K562 (cell line): ENCODE measurements around the gene ZDHHC24. TPM values are rescaled to one million over a fixed set of nuclear protein-coding genes. Genes with fewer than 3 reads are reported as not detected.

ENCODE experiments used
- AFF4 ChIP-seq: sonication (generic); formaldehyde crosslinking; IDR thresholded peaks from 2 replicates; pipeline ENCODE4 v1.8.0; 2023; ENCODE audit warnings: mild to moderate bottlenecking, missing genetic modification reagents
- CBFB ChIP-seq: sonication (generic); formaldehyde crosslinking; IDR thresholded peaks from 2 replicates; pipeline ENCODE4 v1.4.0; 2020; ENCODE audit warnings: mild to moderate bottlenecking, missing genetic modification reagents
- CEBPB ChIP-seq: fragments of 450-650 bp; IDR thresholded peaks from 2 replicates; pipeline ENCODE4 v1.6.1; 2016; ENCODE audit warnings: missing genetic modification characterization, missing compliant biosample characterization
- CREBBP ChIP-seq: IDR thresholded peaks from one replicate; pipeline ENCODE4 v1.6.1; 2012; ENCODE audit warnings: low read depth, mild to moderate bottlenecking, control low read depth, inconsistent platforms, low read length
- CTCFL ChIP-seq: IDR thresholded peaks from 2 replicates; pipeline ENCODE4 v1.6.1; 2011; ENCODE audit warnings: borderline replicate concordance, low read depth, mild to moderate bottlenecking, moderate library complexity, low read length; ENCODE audit not compliant: insufficient read depth, poor library complexity, severe bottlenecking
- ETV6 ChIP-seq, 3 experiments: fragments of 150-350 bp in 1 of 3; sonication (generic) in 1 of 3; formaldehyde crosslinking in 1 of 3; IDR thresholded peaks; 2 replicates each; pipeline versions ENCODE4 v1.6.1 to v1.8.0; 2014 to 2022; ENCODE audit warnings: borderline replicate concordance in 2 of 3, low read depth in 2 of 3, antibody characterized with exemption in 1 of 3, low read length in 1 of 3, mild to moderate bottlenecking in 1 of 3, missing genetic modification reagents in 1 of 3
- HDAC2 ChIP-seq: fragments of 450-650 bp; IDR thresholded peaks from 2 replicates; pipeline ENCODE4 v1.6.1; 2016; ENCODE audit warnings: mild to moderate bottlenecking
- MBD1 ChIP-seq: fragments of 250-450 bp; sonication (Bioruptor Pico); IDR thresholded peaks from 2 replicates; pipeline ENCODE4 v1.8.0; 2022; ENCODE audit warnings: inconsistent platforms
- NBN ChIP-seq: fragments of 450-650 bp; IDR thresholded peaks from 2 replicates; pipeline ENCODE4 v1.6.1; 2016; ENCODE audit warnings: low read depth, mild to moderate bottlenecking
- PHF8 ChIP-seq: fragments of 200-600 bp; sonication (generic); IDR thresholded peaks from 2 replicates; pipeline ENCODE4 v1.6.1; 2012; ENCODE audit warnings: mixed run types, mild to moderate bottlenecking, inconsistent platforms, low read length, moderate library complexity, borderline replicate concordance
- SP2 ChIP-seq: IDR thresholded peaks from 2 replicates; pipeline ENCODE4 v1.6.1; 2011; ENCODE audit warnings: mild to moderate bottlenecking, low read depth, low read length, moderate library complexity; ENCODE audit not compliant: poor library complexity, severe bottlenecking; ENCODE audit errors: extremely low read depth
- TEAD4 ChIP-seq, 2 experiments: sonication (generic) in 1 of 2; formaldehyde crosslinking in 1 of 2; IDR thresholded peaks; 2 replicates each; pipeline versions ENCODE4 v1.6.1 to v1.8.0; 2012 to 2022; ENCODE audit warnings: borderline replicate concordance in 1 of 2, inconsistent platforms in 1 of 2, low read length in 1 of 2, mild to moderate bottlenecking in 1 of 2, missing genetic modification reagents in 1 of 2
- XRCC5 ChIP-seq: fragments of 200-400 bp; formaldehyde crosslinking; IDR thresholded peaks from 2 replicates; pipeline ENCODE4 v1.6.1; 2017; ENCODE audit warnings: low read depth, mild to moderate bottlenecking, low read length
- ZBTB1 ChIP-seq: sonication (generic); formaldehyde crosslinking; IDR thresholded peaks from 2 replicates; pipeline ENCODE4 v1.8.1; 2023; ENCODE audit warnings: missing genetic modification reagents, low read depth, mild to moderate bottlenecking, borderline replicate concordance
- ZNF143 ChIP-seq: sonication (generic); formaldehyde crosslinking; IDR thresholded peaks from 2 replicates; pipeline ENCODE4 v1.9.0; 2022; ENCODE audit warnings: mild to moderate bottlenecking, missing genetic modification reagents
- ZNF316 ChIP-seq: fragments of 450-650 bp; IDR thresholded peaks from 2 replicates; pipeline ENCODE4 v1.6.1; 2016
- ZNF347 ChIP-seq: fragments of 450-650 bp; formaldehyde crosslinking; IDR thresholded peaks from 2 replicates; pipeline ENCODE4 v1.4.0; 2020; ENCODE audit warnings: low read depth, mild to moderate bottlenecking, moderate library complexity
- ZNF644 ChIP-seq: fragments of 200-800 bp; sonication (Bioruptor generic); IDR thresholded peaks from 2 replicates; pipeline ENCODE4 v1.6.1; 2016; ENCODE audit warnings: low read depth, missing genetic modification characterization, missing compliant biosample characterization
- polyA plus RNA-seq, 8 experiments: library from polyadenylated mRNA; depleted of rRNA in 4 of 8; stranded (reverse) in 5 of 8; unstranded in 3 of 8; fragments of >200 nt; fragmentation: Nextera tagmentation in 2 of 8; fragmentation: Illumina TruSeq in 1 of 8; extraction: Ambion mirVana in 2 of 8; extraction: Trizol in 1 of 8; gene quantifications; 2 replicates each; pipeline versions ENCODE4 v1.2.1 to v1.2.3, GENCODE V29; 2011 to 2014; ENCODE audit warnings: inconsistent platforms in 1 of 8, missing spikeins in 1 of 8
- total RNA-seq, 7 experiments: library from RNA; depleted of rRNA in 6 of 7; stranded (reverse); fragments of >200 nt in 6 of 7; fragmentation: Illumina TruSeq in 2 of 7; extraction: Trizol in 2 of 7; gene quantifications; 2 replicates each; pipeline versions ENCODE4 v1.2.1 to v1.2.3, GENCODE V29; 2011 to 2021; ENCODE audit warnings: low replicate concordance in 1 of 7

The ZDHHC24 gene
- total and polyA plus RNA-seq, 9 of the 15 experiments (the other 6 are each of a cell fraction or from before 2014, with no cell fraction given), result 0.45 to 11.2 (median 2.7) TPM

- no peak for TF ChIP-seq TEAD4 (IDR thresholded peaks at IDR 0.05; ENCODE audit: low read length)
- TF ChIP-seq TEAD4 (CRISPR knock-in tag; IDR thresholded peaks at IDR 0.05; ENCODE audit: borderline replicate concordance), result peak; percentile 87; the same call in 1 of the 2 replicates
- TF ChIP-seq HDAC2, result 0 out of 2 replicates have a peak, but pooled peaks have one; percentile 26
- no peak for TF ChIP-seq CREBBP
- TF ChIP-seq ETV6 (IDR thresholded peaks at IDR 0.05; ENCODE audit: borderline replicate concordance in 1 of 2, low read depth in 2 of 2, low read length in 1 of 2), result no peak
- TF ChIP-seq ETV6 (CRISPR knock-in tag; IDR thresholded peaks at IDR 0.05; ENCODE audit: borderline replicate concordance), result peak; percentile 63; the same call in 1 of the 2 replicates
- TF ChIP-seq PHF8, result peak; percentile 11; the same call in 1 of the 2 replicates
- peak; percentile 48; the same call in 1 of the 2 replicates for TF ChIP-seq ZNF143 (CRISPR knock-in tag)
- no peak for TF ChIP-seq SP2
- no peak for TF ChIP-seq ZNF644 (tag)
- TF ChIP-seq ZNF316, result peak; percentile 31; the same call in 1 of the 2 replicates
- no peak for TF ChIP-seq ZNF347 (CRISPR knock-in tag)
- peak; percentile 98 for TF ChIP-seq MBD1 (CRISPR knock-in tag)
- no peak for TF ChIP-seq CTCFL
- TF ChIP-seq ZBTB1, result no peak
- no peak for TF ChIP-seq NBN
- peak; percentile 82; the same call in 1 of the 2 replicates for TF ChIP-seq CBFB
- no peak for TF ChIP-seq AFF4 (CRISPR knock-in tag)
- peak; percentile 90 for TF ChIP-seq CEBPB (tag)
- no peak for TF ChIP-seq XRCC5
Measured at GRCh38 chr11:66559142-66559865, 13.5 kb upstream of the ZDHHC24 start (continued).
